Ovary (tissue), 9 donors: ENCODE measurements around the gene CHMP6. TPM values are rescaled to one million over a fixed set of nuclear protein-coding genes. Genes with fewer than 3 reads are reported as not detected.
A peak's percentile ranks its signal among the peaks of the same experiment; 100 is the strongest.

Source experiments
- DNase-seq, 5 donors: peaks; one replicate each; pipeline ENCODE4 v3.0.0-alpha.2; 2019 to 2020
- H3K27ac ChIP-seq, 2 donors: fragments of 200-600 bp; one replicate each; pipeline versions ENCODE4 v1.5.1 to v1.8.0; 2019 to 2022
- H3K27me3 ChIP-seq: fragments of 200-600 bp; one replicate; pipeline ENCODE4 v1.8.0; 2022
- H3K36me3 ChIP-seq: fragments of 200-600 bp; sonication (generic); one replicate; pipeline ENCODE4 v1.5.1; 2019
- H3K4me1 ChIP-seq: one replicate; pipeline ENCODE4 v1.8.1; 2013; ENCODE audit warnings: mild to moderate bottlenecking, moderate library complexity; ENCODE audit not compliant: insufficient read depth
- H3K4me3 ChIP-seq: fragments of 200-600 bp; sonication (generic); one replicate; pipeline ENCODE4 v1.5.1; 2017
- H3K9me3 ChIP-seq, 2 donors: fragments of 200-600 bp in 1 of 2; sonication (generic) in 1 of 2; one replicate each; pipeline versions ENCODE4 v1.5.1 to v1.8.1; 2013 to 2019; ENCODE audit warnings: mild to moderate bottlenecking in 1 of 2, moderate library complexity in 1 of 2
- CTCF ChIP-seq, 3 donors: fragments of 450-650 bp in 2 of 3; fragments of 200-600 bp in 1 of 3; IDR thresholded peaks; one replicate each; pipeline versions ENCODE4 v1.5.1 to v1.8.0; 2016 to 2022; ENCODE audit warnings: antibody characterized with exemption in 3 of 3, mild to moderate bottlenecking in 1 of 3
- EP300 ChIP-seq: sonication (generic); formaldehyde crosslinking; IDR thresholded peaks from one replicate; pipeline ENCODE4 v1.6.1; 2017; ENCODE audit warnings: antibody characterized with exemption
- POLR2A ChIP-seq: fragments of 450-650 bp; IDR thresholded peaks from one replicate; pipeline ENCODE4 v1.6.1; 2017; ENCODE audit warnings: antibody characterized with exemption, mild to moderate bottlenecking, moderate library complexity
- WGBS, 3 donors: extraction: QIAGEN DNeasy Blood & Tissue Kit in 1 of 3; methylation state at CpG; one replicate each; pipeline versions ENCODE4 v1.1.5 to v1.1.7; 2013 to 2017; 5-methylcytosine and 5-hydroxymethylcytosine counted together
- intact Hi-C, 4 donors: fragments of 100-400 bp; cut with DNase I; formaldehyde crosslinking; loops; one replicate each; pipeline versions ENCODE4 v1.11.0 to v1.15.1; 2022 to 2023
- polyA plus RNA-seq, 2 donors: library from polyadenylated mRNA; stranded (reverse); fragments of 200-250 nt in 1 of 2; fragments of 350-450 nt in 1 of 2; fragmentation: Illumina TruSeq in 1 of 2; extraction: RNeasy Lipid Tissue Mini Kit (QIAGEN cat#74804) in 1 of 2; gene quantifications; one replicate each; pipeline ENCODE4 v1.2.3, GENCODE V29; 2013 to 2014
- total RNA-seq, 7 donors: library from RNA; depleted of rRNA in 2 of 7; stranded (reverse); fragments of >200 nt in 2 of 7; fragmentation: NEBNext Ultra II Directional in 3 of 7; extraction: Animal tissue kit (Norgen Biotek cat#: 25700) in 3 of 7; gene quantifications; one replicate each; pipeline versions ENCODE4 v1.1.0 to v1.2.4, GENCODE V29; 2016 to 2023
- donor health status: DM: no; HTN: no; CAD: no; lungs with moderate emphysema.
- donor health status: DM: no; HTN: no; CAD: no.
- donor health status: Bipolar disorder and iron deficiency.
- donor health status: DM: yes; HTN: yes; CAD: no.
- donor health status: DM: no; HTN: no; CAD: no.
- donor health status: DM: yes; HTN: yes; CAD: no.

CHMP6 gene
- total and polyA plus RNA-seq, 9 donors: 18.5 to 29.7 (median 26.5) TPM

DNA sequence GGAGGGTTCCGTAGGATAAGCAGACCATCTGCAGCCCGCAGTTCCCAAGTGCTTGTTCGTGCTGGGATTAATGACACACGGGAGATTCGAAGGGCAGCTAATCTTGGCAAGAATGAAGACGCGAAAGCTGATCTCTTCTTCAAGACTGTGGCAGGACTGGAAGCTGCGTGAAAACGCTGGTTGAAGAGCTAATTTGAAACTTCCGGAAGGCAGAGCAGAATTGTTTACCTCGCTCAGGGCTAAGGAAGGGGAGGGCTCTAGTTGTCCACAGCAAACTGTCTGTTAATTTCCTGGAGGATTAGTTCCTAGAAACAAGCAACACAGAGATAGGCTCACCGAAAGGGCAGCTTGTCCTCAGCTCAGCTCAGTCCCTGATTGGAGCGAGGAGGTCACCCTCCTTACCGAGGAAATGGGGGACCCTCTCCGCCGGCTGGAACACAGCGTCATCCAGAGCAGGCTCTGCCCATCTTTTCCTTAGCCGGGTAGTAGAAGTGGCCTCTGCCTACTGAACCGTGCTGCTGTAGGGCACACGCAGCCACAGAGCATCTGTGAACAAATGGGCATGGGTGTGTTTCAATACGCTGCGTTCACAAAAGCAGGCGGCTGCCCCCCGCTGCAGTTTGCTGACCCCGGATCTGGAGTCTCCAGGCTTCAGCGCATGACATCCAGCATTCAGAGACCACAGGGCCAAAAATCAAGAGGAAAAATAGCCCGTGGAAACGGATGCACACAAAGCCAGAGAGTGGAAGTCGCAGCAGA lies 26.6 kb downstream of the CHMP6 start:
- DNase-seq: peak in 3 of 5 donors; percentile 41 to 49 (median 44)
- Histone ChIP-seq H3K4me3 (peak overlapping the region; percentile 11), H3K27ac (peak overlapping the region; percentile 28 to 51), H3K9me3 (no peaks in the 10 kb centered on the region), H3K36me3 (no peaks in the 10 kb centered on the region), H3K27me3 (no peaks in the 10 kb centered on the region), H3K4me1 (peaks cover 7% of the 10 kb centered on the region)
- 2 to 5% (median 3%) methylated on average over 29 of the region's 29 CpGs for WGBS, 3 donors
- no peak for TF ChIP-seq EP300
- no peak for TF ChIP-seq POLR2A
- intact Hi-C loops: no loop called here

GRCh38 chr17:81019563-81020442 lies 28.2 kb downstream of the CHMP6 start:
- Histone ChIP-seq H3K27ac (no peak overlapping the region), H3K4me1 (peaks cover 7% of the 10 kb centered on the region), H3K4me3 (no peak overlapping the region), H3K27me3 (no peaks in the 10 kb centered on the region), H3K9me3 (no peaks in the 10 kb centered on the region), H3K36me3 (no peaks in the 10 kb centered on the region)
- TF ChIP-seq EP300 (no peak), POLR2A (no peak), CTCF (IDR thresholded peaks at IDR 0.05) (no peak)
- WGBS, 3 donors: 85 to 96% (median 92%) methylated on average over 23 to 24 of the region's 24 CpGs
- intact Hi-C loops: loop anchor here in 1 of 4 donors (5.0 kb wide), 1 partner anchor 77 kb away; no protein-coding TSS in a partner anchor
- no peak for DNase-seq

DNA sequence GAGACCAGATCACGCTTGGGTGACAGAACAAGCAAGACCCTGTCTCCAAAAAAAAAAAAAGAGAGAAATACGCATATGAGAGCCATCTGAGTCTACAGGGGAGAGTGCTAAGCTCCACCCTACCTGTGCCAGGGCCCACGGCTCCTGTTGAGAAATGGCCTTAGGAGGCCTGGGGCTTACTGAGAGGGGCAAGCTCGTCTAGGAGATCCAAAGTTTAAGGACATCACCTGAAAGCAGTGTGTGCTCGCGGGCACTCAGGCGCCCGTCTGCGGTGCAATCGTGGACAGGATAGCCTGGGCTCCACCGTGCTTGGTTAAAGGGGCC lies 28.8 kb downstream of the CHMP6 start:
- Histone ChIP-seq H3K9me3 (no peaks in the 10 kb centered on the region), H3K27ac (no peak overlapping the region), H3K4me3 (no peak overlapping the region), H3K27me3 (no peaks in the 10 kb centered on the region), H3K36me3 (no peaks in the 10 kb centered on the region), H3K4me1 (peaks cover 7% of the 10 kb centered on the region)
- 92 to 96% (median 94%) methylated on average over 11 of the region's 11 CpGs for WGBS, 3 donors
- intact Hi-C loops: loop anchor here in 1 of 4 donors (5.0 kb wide), 1 partner anchor 77 kb away; no protein-coding TSS in a partner anchor
- TF ChIP-seq CTCF (IDR thresholded peaks at IDR 0.05) (no peak), EP300 (no peak)
- DNase-seq: no peak

DNA sequence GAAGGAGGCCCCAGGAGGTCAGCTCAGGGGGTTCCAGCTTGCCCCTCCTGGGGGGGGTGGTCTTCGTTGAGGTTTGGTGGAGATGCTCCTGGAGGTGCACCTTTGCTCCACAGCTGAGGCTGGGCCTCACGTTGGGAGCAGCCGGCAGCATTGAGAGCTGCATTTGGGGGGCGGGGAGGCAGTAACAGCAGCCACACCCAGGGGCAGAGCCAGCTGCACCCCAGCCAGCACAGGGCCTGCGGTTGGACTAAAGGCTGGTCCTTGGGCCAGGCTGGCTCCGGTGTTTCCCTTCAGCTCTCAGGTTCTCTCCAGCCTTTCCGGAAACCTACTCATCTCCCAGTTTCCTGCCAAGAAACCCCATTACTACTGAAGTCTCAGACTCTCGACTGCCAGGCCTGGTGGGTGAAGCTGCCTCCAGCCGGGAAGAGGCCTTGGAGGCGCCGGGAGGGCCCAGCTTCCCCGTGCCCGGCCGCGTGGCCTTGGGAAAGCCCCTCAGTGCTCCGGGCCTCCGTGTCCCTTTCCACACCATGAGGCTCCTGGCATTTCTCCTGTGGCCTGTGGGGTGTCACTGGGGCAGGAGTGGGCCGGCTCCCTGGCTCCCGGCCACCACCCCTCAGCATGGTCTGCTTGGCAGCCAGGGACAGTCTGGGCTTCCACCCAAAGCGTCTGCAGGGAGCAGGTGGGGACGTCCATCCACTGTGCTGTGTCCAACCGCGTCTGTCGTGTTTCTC lies 29.3 kb downstream of the CHMP6 start:
- Histone ChIP-seq H3K9me3 (no peaks in the 10 kb centered on the region), H3K4me3 (no peak overlapping the region), H3K4me1 (peaks cover 7% of the 10 kb centered on the region), H3K27ac (no peak overlapping the region), H3K36me3 (no peaks in the 10 kb centered on the region), H3K27me3 (no peaks in the 10 kb centered on the region)
- DNase-seq: peak in 4 of 5 donors; percentile 12 to 54 (median 38)
- no peak for TF ChIP-seq POLR2A
- no peak for TF ChIP-seq EP300
- TF ChIP-seq CTCF (IDR thresholded peaks at IDR 0.05): no peak
- 33 to 41% (median 34%) methylated on average over 19 to 24 of the region's 24 CpGs for WGBS, 3 donors
- intact Hi-C loops: loop anchor here in 1 of 4 donors (5.0 kb wide), 1 partner anchor 76 kb away; no protein-coding TSS in a partner anchor
